Upper lobe of left lung (tissue), 6 donors: ENCODE results near the gene HAAO. TPM values are rescaled to one million over a fixed set of nuclear protein-coding genes. Genes with fewer than 3 reads are reported as not detected.

Source experiments
- ATAC-seq, 2 donors: fragments of 200-7000 bp; cut with Tn5 transposase; one replicate each; pipeline ENCODE4 v1.9.1; 2022; ENCODE audit warnings: mild to moderate bottlenecking in 2 of 2, moderate library complexity in 2 of 2; ENCODE audit not compliant: low FRiP score in 2 of 2
- DNase-seq, 2 donors: peaks; one replicate each; pipeline ENCODE4 v3.0.0-alpha.2; 2019 to 2020
- H3K27ac ChIP-seq, 4 donors: fragments of 200-600 bp; sonication (generic); one replicate each; pipeline ENCODE4 v1.5.1; 2016 to 2019
- H3K27me3 ChIP-seq, 4 donors: fragments of 200-600 bp; sonication (generic); one replicate each; pipeline ENCODE4 v1.5.1; 2017 to 2019
- H3K36me3 ChIP-seq, 4 donors: fragments of 200-600 bp; sonication (generic); one replicate each; pipeline ENCODE4 v1.5.1; 2016 to 2019
- H3K4me1 ChIP-seq, 4 donors: fragments of 200-600 bp; sonication (generic); one replicate each; pipeline ENCODE4 v1.5.1; 2018 to 2019
- H3K4me3 ChIP-seq, 4 donors: fragments of 200-600 bp; sonication (generic); one replicate each; pipeline ENCODE4 v1.5.1; 2017 to 2019; ENCODE audit warnings: mild to moderate bottlenecking in 2 of 4, moderate library complexity in 1 of 4
- H3K9me3 ChIP-seq, 4 donors: fragments of 200-600 bp; sonication (generic); one replicate each; pipeline ENCODE4 v1.5.1; 2018 to 2019
- CTCF ChIP-seq, 6 experiments: fragments of 450-650 bp in 4 of 6; fragments of 200-600 bp in 2 of 6; sonication (generic) in 2 of 6; IDR thresholded peaks; one replicate each; pipeline ENCODE4 v1.5.1; 2016 to 2019; ENCODE audit warnings: antibody characterized with exemption in 6 of 6
- EP300 ChIP-seq, 4 donors: sonication (generic); formaldehyde crosslinking; IDR thresholded peaks; one replicate each; pipeline ENCODE4 v1.5.1; 2017; ENCODE audit warnings: antibody characterized with exemption in 4 of 4, control low read depth in 2 of 4
- POLR2A ChIP-seq, 4 donors: fragments of 450-650 bp; IDR thresholded peaks; one replicate each; pipeline ENCODE4 v1.5.1; 2016 to 2017; ENCODE audit warnings: antibody characterized with exemption in 4 of 4, mild to moderate bottlenecking in 2 of 4
- POLR2AphosphoS5 ChIP-seq, 2 donors: sonication (generic); formaldehyde crosslinking; IDR thresholded peaks; one replicate each; pipeline ENCODE4 v1.5.1; 2017; ENCODE audit warnings: antibody characterized with exemption in 2 of 2
- WGBS, 2 donors: methylation state at CpG; one replicate each; pipeline ENCODE4 v1.1.5; 2017 to 2018; 5-methylcytosine and 5-hydroxymethylcytosine counted together
- total RNA-seq, 6 donors: library from RNA; depleted of rRNA in 4 of 6; stranded (reverse); fragments of >200 nt in 4 of 6; gene quantifications; one replicate each; pipeline versions ENCODE4 v1.1.0 to v1.2.1, GENCODE V29; 2016 to 2021
- donor health status: DM: no; HTN: no; CAD: no; lungs with moderate emphysema.
- donor health status: DM: no; HTN: yes; CAD: no; lungs with severe emphysema.

Gene HAAO
- total RNA-seq, 6 donors from 2014 or later: 1.8 to 9.4 (median 7.1) TPM

GRCh38 chr2:42756150-42756775 lies 36.1 kb downstream of the HAAO start:
- no peak for DNase-seq
- WGBS, 2 donors: 68 to 88% methylated on average over 4 to 9 of the region's 10 CpGs

GRCh38 chr2:42755191-42755880 lies 37.0 kb downstream of the HAAO start:
- Histone ChIP-seq H3K4me3 (no peak overlapping the region), H3K36me3 (peaks cover 0 to 17% (median 8%) of the 10 kb centered on the region in 4 donors), H3K27ac (no peak overlapping the region), H3K9me3 (no peaks in the 10 kb centered on the region), H3K27me3 (no peaks in the 10 kb centered on the region), H3K4me1 (peaks cover 0 to 13% (median 7%) of the 10 kb centered on the region in 4 donors)
- 73 to 80% methylated on average over 12 to 14 of the region's 14 CpGs for WGBS, 2 donors
- peak in 1 of 2 donors; percentile 14 for ATAC-seq
- TF ChIP-seq CTCF (IDR thresholded peaks at IDR 0.05): no peak
- TF ChIP-seq POLR2A (IDR thresholded peaks at IDR 0.05): no peak
- TF ChIP-seq EP300 (IDR thresholded peaks at IDR 0.05): no peak
- no peak for TF ChIP-seq POLR2AphosphoS5 (IDR thresholded peaks at IDR 0.05)
- DNase-seq: no peak

More at GRCh38 chr2:42756150-42756775, 36.1 kb downstream of the HAAO start:
- H3K27ac ChIP-seq: no peak overlapping the region
- no peak for TF ChIP-seq POLR2AphosphoS5 (IDR thresholded peaks at IDR 0.05)
- no peak for TF ChIP-seq POLR2A (IDR thresholded peaks at IDR 0.05)
- no peak for TF ChIP-seq EP300 (IDR thresholded peaks at IDR 0.05)
- TF ChIP-seq CTCF (IDR thresholded peaks at IDR 0.05): no peak
- H3K9me3 ChIP-seq: no peaks in the 10 kb centered on the region
- ATAC-seq: no peak
- peaks cover 0 to 11% (median 4%) of the 10 kb centered on the region in 4 donors for H3K4me1 ChIP-seq
- peaks cover 0 to 17% (median 8%) of the 10 kb centered on the region in 4 donors for H3K36me3 ChIP-seq
- H3K4me3 ChIP-seq: no peak overlapping the region
- no peaks in the 10 kb centered on the region for H3K27me3 ChIP-seq

GRCh38 chr2:42754776-42755140 lies 37.6 kb downstream of the HAAO start:
- DNase-seq (no peak), ATAC-seq (no peak)
- WGBS, 2 donors: 87 to 89% methylated on average over 8 of the region's 8 CpGs
- TF ChIP-seq EP300 (IDR thresholded peaks at IDR 0.05): no peak
- Histone ChIP-seq H3K36me3 (peaks cover 0 to 17% (median 8%) of the 10 kb centered on the region in 4 donors), H3K4me3 (no peak overlapping the region), H3K9me3 (no peaks in the 10 kb centered on the region), H3K27ac (no peak overlapping the region), H3K4me1 (peaks cover 0 to 13% (median 7%) of the 10 kb centered on the region in 4 donors), H3K27me3 (no peaks in the 10 kb centered on the region)

- Histone ChIP-seq H3K27ac (no peak overlapping the region), H3K27me3 (no peaks in the 10 kb centered on the region), H3K4me3 (no peak overlapping the region), H3K36me3 (peaks cover 0 to 17% (median 8%) of the 10 kb centered on the region in 4 donors), H3K9me3 (no peaks in the 10 kb centered on the region), H3K4me1 (peaks cover 0 to 13% (median 7%) of the 10 kb centered on the region in 4 donors)
- DNase-seq: no peak
- 71 to 73% methylated on average over 11 of the region's 11 CpGs for WGBS, 2 donors
- TF ChIP-seq EP300 (IDR thresholded peaks at IDR 0.05) (no peak), POLR2A (IDR thresholded peaks at IDR 0.05) (no peak), POLR2AphosphoS5 (IDR thresholded peaks at IDR 0.05) (no peak), CTCF (IDR thresholded peaks at IDR 0.05) (no peak)
- peak in 1 of 2 donors; percentile 16 for ATAC-seq
Observed at GRCh38 chr2:42754021-42754775, 38.2 kb downstream of the HAAO start.
